ENCODE results near the gene NKIRAS2. TPM values are rescaled to one million over a fixed set of nuclear protein-coding genes. Genes with fewer than 3 reads are reported as not detected.

The NKIRAS2 gene
- total and polyA plus RNA-seq, 10 donors = 11.3 to 38.8 (median 22.7) TPM

DNA sequence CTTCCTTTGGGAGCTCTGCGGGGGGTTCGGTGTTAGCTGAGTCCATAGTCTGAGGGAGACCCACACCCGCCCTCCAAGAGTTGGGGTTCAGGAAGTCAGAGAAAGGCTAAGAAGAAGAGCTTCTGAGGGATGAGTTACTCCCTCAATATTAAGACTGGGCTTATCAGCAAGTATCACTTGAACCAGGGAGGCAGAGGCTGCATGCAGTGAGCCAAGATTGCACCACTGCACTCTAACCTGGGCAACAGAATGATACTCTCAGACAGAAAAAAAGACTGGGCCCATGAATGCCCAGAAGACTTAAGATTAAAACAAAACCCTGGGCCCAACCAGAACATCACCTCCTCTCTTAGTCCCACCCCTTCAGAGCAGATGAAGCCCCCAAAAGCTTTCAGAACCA, 6.0 kb downstream of the NKIRAS2 start:
- intact Hi-C loops (cut with DNase I; ENCODE audit: low total_unique reads) = no loop called here
- Histone ChIP-seq H3K9me3 (no peaks in the 10 kb centered on the region), H3K36me3 (peaks cover 0 to 32% (median 27%) of the 10 kb centered on the region in 6 donors), H3K27me3 (replicated peaks in 1 of 7) (peaks cover 0 to 10% (median 0%) of the 10 kb centered on the region in 7 donors), H3K27ac (no peak overlapping the region), H3K4me3 (no peak overlapping the region), H3K4me1 (peaks cover 19 to 65% (median 37%) of the 10 kb centered on the region in 6 donors)
- 89 to 98% (median 95%) methylated on average over 3 of the region's 3 CpGs for WGBS, 5 donors
- DNase-seq = no peak
- TF ChIP-seq POLR2A (IDR thresholded peaks at IDR 0.05) = no peak
- TF ChIP-seq, protein P1, sequence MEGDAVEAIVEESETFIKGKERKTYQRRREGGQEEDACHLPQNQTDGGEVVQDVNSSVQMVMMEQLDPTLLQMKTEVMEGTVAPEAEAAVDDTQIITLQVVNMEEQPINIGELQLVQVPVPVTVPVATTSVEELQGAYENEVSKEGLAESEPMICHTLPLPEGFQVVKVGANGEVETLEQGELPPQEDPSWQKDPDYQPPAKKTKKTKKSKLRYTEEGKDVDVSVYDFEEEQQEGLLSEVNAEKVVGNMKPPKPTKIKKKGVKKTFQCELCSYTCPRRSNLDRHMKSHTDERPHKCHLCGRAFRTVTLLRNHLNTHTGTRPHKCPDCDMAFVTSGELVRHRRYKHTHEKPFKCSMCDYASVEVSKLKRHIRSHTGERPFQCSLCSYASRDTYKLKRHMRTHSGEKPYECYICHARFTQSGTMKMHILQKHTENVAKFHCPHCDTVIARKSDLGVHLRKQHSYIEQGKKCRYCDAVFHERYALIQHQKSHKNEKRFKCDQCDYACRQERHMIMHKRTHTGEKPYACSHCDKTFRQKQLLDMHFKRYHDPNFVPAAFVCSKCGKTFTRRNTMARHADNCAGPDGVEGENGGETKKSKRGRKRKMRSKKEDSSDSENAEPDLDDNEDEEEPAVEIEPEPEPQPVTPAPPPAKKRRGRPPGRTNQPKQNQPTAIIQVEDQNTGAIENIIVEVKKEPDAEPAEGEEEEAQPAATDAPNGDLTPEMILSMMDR (IDR thresholded peaks at IDR 0.05 in 8 of 11, conservative IDR thresholded peaks at IDR 0.05 in 3 of 11) = no peak
- no peak for TF ChIP-seq POLR2AphosphoS5 (IDR thresholded peaks at IDR 0.05)

DNA sequence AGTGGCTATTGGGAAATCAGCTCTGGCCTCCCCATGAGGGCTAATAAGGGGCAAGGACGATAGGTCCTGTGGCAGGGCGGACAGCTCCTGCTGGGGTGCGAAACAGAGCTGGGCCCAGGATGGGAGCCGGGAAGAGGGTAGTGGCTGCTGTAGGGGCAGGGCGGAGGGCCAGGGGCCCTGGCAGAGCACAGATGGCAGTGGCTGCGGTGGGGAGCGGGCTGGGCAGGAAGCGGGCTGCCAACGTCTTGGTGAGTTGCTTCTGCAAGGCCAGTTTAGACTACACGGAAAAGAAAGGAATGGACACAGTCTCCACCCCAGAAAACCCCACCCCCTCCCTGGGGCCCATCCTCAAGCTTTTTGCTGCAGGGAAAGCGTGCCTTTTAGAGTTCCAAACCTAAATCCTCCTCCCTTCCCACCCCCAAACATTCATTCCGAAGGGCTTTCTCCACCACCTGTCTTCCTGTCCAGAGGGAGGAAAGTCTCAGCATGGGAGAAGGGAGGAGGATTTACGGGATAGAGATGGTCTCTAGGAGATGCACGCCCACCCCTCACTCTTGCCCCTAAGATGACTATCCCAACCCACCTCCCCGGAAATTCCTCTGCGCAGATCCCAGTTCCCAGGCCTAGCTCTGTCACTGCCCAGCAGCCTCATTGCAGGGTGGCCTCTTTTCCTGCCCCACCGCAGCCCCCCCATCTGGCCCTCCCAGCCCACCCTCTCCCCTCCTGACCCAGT, 7.1 kb downstream of the NKIRAS2 start:
- Histone ChIP-seq H3K36me3 (peaks cover 0 to 26% (median 24%) of the 10 kb centered on the region in 6 donors), H3K27ac (no peak overlapping the region), H3K9me3 (no peaks in the 10 kb centered on the region), H3K27me3 (replicated peaks in 1 of 7) (peaks cover 0 to 10% (median 0%) of the 10 kb centered on the region in 7 donors), H3K4me3 (no peak overlapping the region), H3K4me1 (peaks cover 14 to 54% (median 27%) of the 10 kb centered on the region in 6 donors)
- WGBS, 5 donors = 40 to 48% (median 45%) methylated on average over 17 of the region's 17 CpGs
- intact Hi-C loops (cut with DNase I; ENCODE audit: low total_unique reads) = no loop called here
- DNase-seq = peak; percentile 64
- peak in 2 of 3 donors; percentile 21 to 72 for TF ChIP-seq POLR2AphosphoS5 (IDR thresholded peaks at IDR 0.05)
- TF ChIP-seq POLR2A (IDR thresholded peaks at IDR 0.05) = no peak

DNA sequence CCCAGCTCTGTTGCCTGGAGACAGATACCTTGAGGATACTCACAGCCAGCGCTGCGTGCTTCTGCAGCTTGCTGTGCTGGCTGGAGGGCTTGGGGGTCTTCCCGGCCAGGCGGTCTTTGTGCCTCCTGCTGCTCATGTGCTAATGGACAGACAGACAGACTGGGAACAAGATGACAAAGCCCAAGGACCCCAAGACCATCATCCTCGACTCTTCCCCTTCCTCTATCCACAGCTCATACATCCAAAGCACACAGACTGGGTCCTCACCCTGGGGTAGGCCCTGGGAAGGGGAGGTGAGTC, 7.7 kb downstream of the NKIRAS2 start:
- Histone ChIP-seq H3K27me3 (replicated peaks in 1 of 7) (peaks cover 0 to 10% (median 0%) of the 10 kb centered on the region in 7 donors), H3K9me3 (no peaks in the 10 kb centered on the region), H3K4me3 (no peak overlapping the region), H3K27ac (no peak overlapping the region), H3K4me1 (peaks cover 14 to 49% (median 25%) of the 10 kb centered on the region in 6 donors), H3K36me3 (peaks cover 0 to 21% (median 19%) of the 10 kb centered on the region in 6 donors)
- intact Hi-C loops (cut with DNase I; ENCODE audit: low total_unique reads) = no loop called here
- TF ChIP-seq POLR2A (IDR thresholded peaks at IDR 0.05) = no peak
- no peak for TF ChIP-seq POLR2AphosphoS5 (IDR thresholded peaks at IDR 0.05)
- TF ChIP-seq, protein P1 (IDR thresholded peaks at IDR 0.05 in 8 of 11, conservative IDR thresholded peaks at IDR 0.05 in 3 of 11) = no peak
- 77 to 87% (median 81%) methylated on average over 4 to 5 of the region's 5 CpGs for WGBS, 5 donors
- peak; percentile 52 for DNase-seq

DNA sequence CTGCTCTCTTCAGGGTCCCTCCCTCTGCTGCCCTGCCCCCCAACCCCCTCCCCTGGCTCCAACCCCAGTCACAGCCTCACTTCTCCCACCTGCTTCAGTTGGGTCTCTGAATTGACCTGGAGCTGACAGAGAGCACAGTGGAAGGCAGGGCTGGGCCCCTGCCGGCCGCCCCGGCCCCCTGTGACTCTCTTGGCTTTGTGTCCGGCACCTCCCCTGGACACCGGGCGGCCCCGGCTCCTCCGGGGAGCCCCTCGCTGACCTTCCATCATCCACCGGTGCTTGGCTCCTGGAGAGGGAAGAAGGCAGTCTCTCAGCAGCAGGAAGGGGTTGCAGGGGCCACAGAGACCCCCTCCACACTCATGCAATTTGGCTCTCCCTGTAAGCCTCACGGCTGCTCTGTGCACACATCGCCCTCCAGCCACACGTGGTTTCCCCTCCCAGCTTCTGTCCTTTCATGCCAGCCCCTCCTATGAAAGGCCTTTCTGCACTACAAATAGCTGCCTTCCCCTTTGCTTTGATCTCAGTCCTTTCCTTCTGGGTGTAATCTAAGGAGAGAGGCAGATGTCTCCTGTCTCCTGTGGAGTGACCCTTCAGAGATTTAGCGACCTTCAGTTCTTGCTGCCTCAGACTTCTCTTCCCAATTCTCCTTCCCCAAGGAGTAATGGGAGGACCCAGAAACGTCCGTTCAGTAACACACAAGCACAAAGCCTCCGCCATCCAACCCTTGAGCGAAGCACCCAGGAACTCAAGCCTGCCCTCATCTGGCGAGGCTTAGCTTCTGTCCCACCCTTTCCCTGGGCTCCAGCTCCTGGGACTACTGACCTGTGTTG, 8.3 kb downstream of the NKIRAS2 start:
- DNase-seq = no peak
- peaks cover 14 to 42% (median 22%) of the 10 kb centered on the region in 6 donors for H3K4me1 ChIP-seq
- TF ChIP-seq, protein P1 (IDR thresholded peaks at IDR 0.05 in 8 of 11, conservative IDR thresholded peaks at IDR 0.05 in 3 of 11) = no peak
- TF ChIP-seq POLR2A (IDR thresholded peaks at IDR 0.05) (no peak), POLR2AphosphoS5 (IDR thresholded peaks at IDR 0.05) (peak in 1 of 3 donors; percentile 18)
- intact Hi-C loops (cut with DNase I; ENCODE audit: low total_unique reads) = no loop called here
- no peak overlapping the region for H3K4me3 ChIP-seq
- H3K27ac ChIP-seq = no peak overlapping the region
- peaks cover 0 to 14% (median 13%) of the 10 kb centered on the region in 6 donors for H3K36me3 ChIP-seq
- no peaks in the 10 kb centered on the region for H3K9me3 ChIP-seq
- peaks cover 0 to 10% (median 0%) of the 10 kb centered on the region in 7 donors for H3K27me3 ChIP-seq (replicated peaks in 1 of 7)
- 64 to 78% (median 68%) methylated on average over 16 to 19 of the region's 19 CpGs for WGBS, 5 donors
